Karpas-422 (cell line): ENCODE data around the gene PIPOX. TPM values are rescaled to one million over a fixed set of nuclear protein-coding genes. Genes with fewer than 3 reads are reported as not detected.

Experiments used
- DNase-seq: peaks from one replicate; pipeline ENCODE4 v3.0.0-alpha.2; 2015
- H2AFZ ChIP-seq: fragments of 200-600 bp; sonication (generic); 2 replicates; pipeline ENCODE4 v1.6.1; 2014; ENCODE audit warnings: antibody characterized with exemption, low read length, mixed read lengths
- H3K27ac ChIP-seq: fragments of 200-600 bp; sonication (generic); 2 replicates; pipeline ENCODE4 v1.5.1; 2014; ENCODE audit warnings: mild to moderate bottlenecking, low read length, moderate library complexity
- H3K27me3 ChIP-seq: fragments of 200-600 bp; sonication (generic); 2 replicates; pipeline ENCODE4 v1.6.1; 2014; ENCODE audit warnings: low read length, mixed read lengths
- H3K36me3 ChIP-seq: fragments of 200-600 bp; sonication (generic); 2 replicates; pipeline ENCODE4 v1.6.1; 2014; ENCODE audit warnings: low read length, mixed read lengths; ENCODE audit not compliant: insufficient read depth
- H3K4me1 ChIP-seq: fragments of 200-600 bp; sonication (generic); 2 replicates; pipeline ENCODE4 v1.6.1; 2014; ENCODE audit warnings: mild to moderate bottlenecking, low read length, mixed read lengths
- H3K4me2 ChIP-seq: fragments of 200-600 bp; sonication (generic); 2 replicates; pipeline ENCODE4 v1.6.1; 2014; ENCODE audit warnings: low read length, low read depth, mild to moderate bottlenecking; ENCODE audit not compliant: poor library complexity, severe bottlenecking
- H3K4me3 ChIP-seq: fragments of 200-600 bp; sonication (generic); 2 replicates; pipeline ENCODE4 v1.5.1; 2014; ENCODE audit warnings: mild to moderate bottlenecking, antibody characterized with exemption, low read length, mixed read lengths
- H3K79me2 ChIP-seq: fragments of 200-600 bp; sonication (generic); 2 replicates; pipeline ENCODE4 v1.6.1; 2014; ENCODE audit warnings: mild to moderate bottlenecking, low read length, mixed read lengths
- H3K9ac ChIP-seq: fragments of 200-600 bp; sonication (generic); 2 replicates; pipeline ENCODE4 v1.6.0; 2014; ENCODE audit warnings: low read length
- H3K9me2 ChIP-seq: fragments of 200-600 bp; sonication (generic), shearing (Covaris generic); replicated peaks from 2 replicates; pipeline ENCODE4 v1.6.0; 2014; ENCODE audit warnings: mild to moderate bottlenecking, low read length, moderate library complexity; ENCODE audit not compliant: insufficient read depth
- H3K9me3 ChIP-seq: fragments of 300-700, 200-600 bp; sonication (generic); 2 replicates; pipeline ENCODE4 v1.6.1; 2014; ENCODE audit warnings: low read length, mixed read lengths
- H4K20me1 ChIP-seq: fragments of 200-600 bp; sonication (generic); 2 replicates; pipeline ENCODE4 v1.6.1; 2014; ENCODE audit warnings: mild to moderate bottlenecking, antibody characterized with exemption, low read length, low read depth; ENCODE audit not compliant: insufficient read depth
- total RNA-seq: library from RNA; depleted of rRNA; stranded (reverse); fragments of >200 nt; shearing (Covaris generic); gene quantifications from 2 replicates; pipeline ENCODE4 v1.2.3, GENCODE V29; 2014; ENCODE audit warnings: low replicate concordance

Gene PIPOX
- total RNA-seq, 1 experiment from 2014 or later, result 7.2 TPM

DNA sequence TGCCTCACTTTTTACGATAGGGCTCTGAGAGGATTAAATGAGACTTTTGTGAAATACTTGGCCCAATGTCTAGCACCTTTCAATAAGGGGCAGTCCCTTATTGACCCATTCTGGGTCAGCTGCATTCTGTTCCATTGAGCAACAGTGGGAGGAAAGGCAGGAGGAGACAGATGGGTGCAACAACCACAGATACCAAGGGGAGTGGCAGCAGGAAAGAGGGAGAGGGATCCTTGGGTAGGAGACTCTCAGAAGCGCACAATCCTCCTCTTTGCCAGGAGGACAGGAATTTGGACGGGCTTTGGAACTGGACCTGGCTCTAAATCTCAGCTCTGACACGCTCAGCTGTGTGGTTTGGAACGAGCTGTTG lies 3.5 kb downstream of the PIPOX start:
- Histone ChIP-seq H4K20me1 (no peaks in the 10 kb centered on the region; the same call in 1 of the 2 replicates), H3K36me3 (no peaks in the 10 kb centered on the region)

DNA sequence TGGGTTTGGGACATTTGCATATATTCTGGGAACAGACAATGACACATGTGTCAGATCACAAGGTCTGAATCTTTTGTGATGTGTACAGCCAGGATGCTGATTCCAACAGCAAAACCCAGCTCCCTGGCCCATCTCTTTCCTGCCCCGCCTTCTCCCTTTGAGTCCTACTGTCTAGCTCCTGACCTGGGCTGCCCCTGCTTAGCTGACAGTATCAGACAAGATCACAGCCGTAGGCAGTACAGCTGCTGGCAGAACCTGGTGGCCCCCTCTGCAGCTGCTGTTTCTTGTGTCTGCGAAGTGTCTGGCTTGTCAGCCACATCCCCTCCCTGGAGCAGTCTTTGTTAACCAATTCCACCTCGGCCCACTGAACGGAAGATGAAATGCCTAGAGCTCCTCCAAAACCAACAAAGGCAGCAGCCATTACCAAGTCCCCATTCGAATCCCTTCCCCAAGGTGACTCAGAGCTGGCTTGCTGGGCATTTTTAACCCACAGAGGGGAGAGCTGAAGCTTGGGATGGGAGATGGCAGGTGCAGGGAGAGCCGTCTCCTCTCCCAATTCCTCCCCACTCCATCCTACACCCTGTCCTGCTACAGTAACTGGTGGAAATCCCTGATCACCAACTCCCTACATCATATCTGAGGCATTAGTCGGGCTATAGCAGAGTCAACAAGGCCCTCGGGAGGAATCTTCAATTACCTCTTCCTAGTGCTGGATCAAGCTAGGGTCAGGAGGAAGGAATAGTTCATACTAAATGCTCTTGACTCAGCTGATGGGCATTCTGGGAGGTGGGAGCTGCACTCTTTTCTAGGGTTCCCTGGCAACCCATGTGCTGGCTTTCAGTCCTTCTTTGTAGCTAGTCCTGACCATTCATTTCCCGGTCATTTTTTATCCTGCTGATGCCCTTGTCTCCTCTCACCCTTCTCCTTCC lies 5.8 kb downstream of the PIPOX start:
- no peak overlapping the region for H3K9ac ChIP-seq
- H3K36me3 ChIP-seq, result no peaks in the 10 kb centered on the region
- H3K9me2 ChIP-seq, result no peaks in the 10 kb centered on the region
- peaks cover 17% of the 10 kb centered on the region for H3K4me1 ChIP-seq
- no peak for DNase-seq
- H3K4me2 ChIP-seq, result no peak overlapping the region
- no peak overlapping the region for H3K4me3 ChIP-seq
- no peak overlapping the region for H2AFZ ChIP-seq
- no peaks in the 10 kb centered on the region for H3K27me3 ChIP-seq
- no peaks in the 10 kb centered on the region; the same call in 1 of the 2 replicates for H4K20me1 ChIP-seq
- H3K27ac ChIP-seq, result no peak overlapping the region
- H3K9me3 ChIP-seq, result no peaks in the 10 kb centered on the region
- H3K79me2 ChIP-seq, result no peaks in the 10 kb centered on the region

More for the DNA sequence above, 3.5 kb downstream of the PIPOX start:
- no peaks in the 10 kb centered on the region for H3K79me2 ChIP-seq
- H3K9me2 ChIP-seq, result no peaks in the 10 kb centered on the region
- no peak overlapping the region for H3K27ac ChIP-seq
- no peak for DNase-seq
- no peak overlapping the region for H3K4me2 ChIP-seq
- H3K4me1 ChIP-seq, result peaks cover 29% of the 10 kb centered on the region
- H3K9ac ChIP-seq, result no peak overlapping the region
- H3K27me3 ChIP-seq, result no peaks in the 10 kb centered on the region
- no peak overlapping the region for H2AFZ ChIP-seq
- H3K4me3 ChIP-seq, result no peak overlapping the region
- H3K9me3 ChIP-seq, result no peaks in the 10 kb centered on the region

GRCh38 chr17:29049541-29050145 lies 6.7 kb downstream of the PIPOX start:
- no peak overlapping the region for H3K27ac ChIP-seq

GRCh38 chr17:29050176-29050575 lies 7.2 kb downstream of the PIPOX start:
- DNase-seq, result no peak
- Histone ChIP-seq H3K27me3 (no peaks in the 10 kb centered on the region), H3K27ac (no peak overlapping the region), H3K9me3 (no peaks in the 10 kb centered on the region), H2AFZ (no peak overlapping the region), H3K4me3 (no peak overlapping the region), H4K20me1 (no peaks in the 10 kb centered on the region), H3K9me2 (no peaks in the 10 kb centered on the region), H3K9ac (no peak overlapping the region), H3K79me2 (no peaks in the 10 kb centered on the region), H3K4me2 (no peak overlapping the region), H3K4me1 (peaks cover 17% of the 10 kb centered on the region), H3K36me3 (no peaks in the 10 kb centered on the region)

More at GRCh38 chr17:29049541-29050145, 6.7 kb downstream of the PIPOX start:
- no peak for DNase-seq
- Histone ChIP-seq H3K27me3 (no peaks in the 10 kb centered on the region), H4K20me1 (no peaks in the 10 kb centered on the region), H3K4me1 (peaks cover 17% of the 10 kb centered on the region), H3K79me2 (no peaks in the 10 kb centered on the region), H3K4me3 (no peak overlapping the region), H3K4me2 (no peak overlapping the region), H3K9ac (no peak overlapping the region), H2AFZ (no peak overlapping the region), H3K36me3 (no peaks in the 10 kb centered on the region), H3K9me2 (no peaks in the 10 kb centered on the region), H3K9me3 (no peaks in the 10 kb centered on the region)

DNA sequence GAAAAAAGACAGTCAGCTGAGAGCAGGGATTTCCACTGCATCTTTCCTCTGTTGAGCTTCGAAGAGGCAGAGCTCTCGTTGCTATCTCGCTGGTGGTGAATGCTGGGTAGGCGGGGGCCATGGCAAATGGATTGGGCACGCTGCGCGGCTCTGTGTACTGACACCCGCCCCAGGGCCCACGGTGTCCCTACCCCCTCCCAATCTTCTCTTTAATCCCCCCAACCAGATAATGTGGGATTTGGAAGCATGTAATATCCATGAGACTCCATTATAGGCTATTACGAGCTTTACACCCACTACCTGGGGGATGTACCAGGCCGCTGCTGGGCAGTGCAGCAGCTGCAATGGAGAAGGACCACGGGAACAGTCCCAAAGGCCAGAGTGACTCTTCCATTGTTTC lies 8.3 kb downstream of the PIPOX start:
- no peak overlapping the region for H3K4me2 ChIP-seq
- no peak overlapping the region for H3K9ac ChIP-seq
- no peaks in the 10 kb centered on the region for H3K9me3 ChIP-seq
- no peaks in the 10 kb centered on the region for H3K27me3 ChIP-seq
- H3K79me2 ChIP-seq, result no peaks in the 10 kb centered on the region
- DNase-seq, result no peak
- no peak overlapping the region for H3K4me3 ChIP-seq
- no peaks in the 10 kb centered on the region for H4K20me1 ChIP-seq
- peaks cover 10% of the 10 kb centered on the region for H3K4me1 ChIP-seq
- no peak overlapping the region for H3K27ac ChIP-seq
- no peak overlapping the region for H2AFZ ChIP-seq
- H3K36me3 ChIP-seq, result no peaks in the 10 kb centered on the region
- H3K9me2 ChIP-seq, result no peaks in the 10 kb centered on the region

DNA sequence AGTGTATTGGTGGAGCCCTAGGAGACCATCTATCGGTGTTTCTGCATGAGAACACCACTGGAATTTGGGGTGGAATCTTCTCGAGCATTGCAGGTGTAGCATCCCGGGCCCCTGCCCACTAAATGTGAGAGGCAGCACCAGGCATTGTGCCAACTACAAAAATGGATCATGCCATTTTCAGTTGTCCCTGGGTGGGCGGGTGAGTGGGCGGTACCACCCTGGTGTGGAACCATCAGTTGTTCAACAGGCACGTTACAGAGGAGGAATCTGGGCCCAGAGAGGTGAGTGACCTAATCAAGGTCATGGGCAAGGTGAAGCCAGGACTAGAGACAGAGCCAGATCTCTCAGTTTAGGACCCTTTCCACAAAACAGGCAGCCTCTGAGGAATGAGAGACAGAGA lies 8.8 kb downstream of the PIPOX start:
- Histone ChIP-seq H3K9me3 (no peaks in the 10 kb centered on the region), H4K20me1 (no peaks in the 10 kb centered on the region), H3K9me2 (no peaks in the 10 kb centered on the region), H3K4me2 (no peak overlapping the region), H3K27me3 (no peaks in the 10 kb centered on the region), H3K9ac (no peak overlapping the region), H3K79me2 (no peaks in the 10 kb centered on the region), H3K36me3 (no peaks in the 10 kb centered on the region), H3K4me1 (0 out of 2 replicates have a peak, but pooled peaks cover 8% of the 10 kb centered on the region), H2AFZ (no peak overlapping the region), H3K4me3 (no peak overlapping the region), H3K27ac (no peak overlapping the region)
- DNase-seq, result no peak

GRCh38 chr17:29054835-29055234 lies 11.9 kb downstream of the PIPOX start:
- no peaks in the 10 kb centered on the region for H3K9me3 ChIP-seq
- H3K4me3 ChIP-seq, result no peak overlapping the region
- no peak overlapping the region for H2AFZ ChIP-seq
- no peaks in the 10 kb centered on the region for H3K27me3 ChIP-seq
- no peaks in the 10 kb centered on the region for H3K9me2 ChIP-seq
- no peak overlapping the region for H3K27ac ChIP-seq
- no peaks in the 10 kb centered on the region for H3K79me2 ChIP-seq
- H3K4me1 ChIP-seq, result no peaks in the 10 kb centered on the region
- no peaks in the 10 kb centered on the region for H3K36me3 ChIP-seq
- no peaks in the 10 kb centered on the region for H4K20me1 ChIP-seq
- H3K4me2 ChIP-seq, result no peak overlapping the region
- no peak for DNase-seq
- no peak overlapping the region for H3K9ac ChIP-seq

DNA sequence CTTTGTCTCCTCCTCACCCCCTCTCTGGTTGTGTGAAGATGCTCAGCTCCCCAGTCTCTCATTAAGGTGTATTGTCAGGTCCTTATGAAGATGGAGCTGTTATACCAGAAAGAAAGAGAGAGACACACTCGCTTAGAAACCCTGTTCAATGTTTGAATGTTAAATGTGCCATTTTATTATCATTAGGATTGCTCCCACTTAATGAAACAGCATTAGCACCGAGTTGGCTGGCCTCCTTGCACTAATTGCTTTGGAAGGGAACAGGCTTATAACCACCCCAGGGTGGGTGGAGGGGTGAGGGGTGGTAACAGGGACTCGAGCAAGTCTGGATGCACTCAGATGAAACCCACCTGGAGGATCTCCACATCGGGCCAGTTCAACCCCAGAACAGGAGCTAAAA lies 14.4 kb downstream of the PIPOX start:
- H3K27ac ChIP-seq, result no peak overlapping the region
- no peaks in the 10 kb centered on the region for H3K79me2 ChIP-seq

More for the DNA sequence above, 14.4 kb downstream of the PIPOX start:
- H3K27me3 ChIP-seq, result no peaks in the 10 kb centered on the region
- no peaks in the 10 kb centered on the region for H3K9me2 ChIP-seq
- H3K9me3 ChIP-seq, result no peaks in the 10 kb centered on the region
- H3K9ac ChIP-seq, result no peak overlapping the region
- H3K4me2 ChIP-seq, result no peak overlapping the region
- H3K4me3 ChIP-seq, result no peak overlapping the region
- no peaks in the 10 kb centered on the region for H4K20me1 ChIP-seq
- no peaks in the 10 kb centered on the region for H3K4me1 ChIP-seq
- no peaks in the 10 kb centered on the region for H3K36me3 ChIP-seq
- no peak for DNase-seq
- no peak overlapping the region for H2AFZ ChIP-seq
